B cell (primary cell): ENCODE results near the gene SPSB3. TPM values are rescaled to one million over a fixed set of nuclear protein-coding genes. Genes with fewer than 3 reads are reported as not detected.

ENCODE experiments used
- ATAC-seq: fragments of 200-7000 bp; cut with Tn5 transposase; one replicate; pipeline ENCODE4 v1.10.0; 2021; ENCODE audit warnings: low read depth, mild to moderate bottlenecking, moderate number of reproducible peaks, moderate library complexity
- CTCF ChIA-PET: fragments of 350-600 bp; sonication (Branson Sonifier 250); formaldehyde crosslinking; loops from one replicate; lab custom pipeline; 2021; ENCODE audit warnings: antibody characterized with exemption, inconsistent platforms; lab: Charles Lee
- POLR2A ChIA-PET: fragments of 350-600 bp; sonication (Branson Sonifier 250); formaldehyde crosslinking; loops from one replicate; lab custom pipeline; 2021; ENCODE audit warnings: antibody characterized with exemption; lab: Charles Lee
- DNase-seq: peaks from one replicate; pipeline ENCODE4 v3.0.0; 2013
- H2AFZ ChIP-seq: 2 replicates; pipeline ENCODE4 v1.6.1; 2012; ENCODE audit warnings: mild to moderate bottlenecking, low read depth, low read length; ENCODE audit not compliant: insufficient read depth, poor library complexity, severe bottlenecking
- H3K27ac ChIP-seq, 2 donors: 1 replicate in 1 of 2; 2 replicates in 1 of 2; pipeline ENCODE4 v1.5.1; 2012 to 2013; ENCODE audit warnings: low read length in 2 of 2, mild to moderate bottlenecking in 2 of 2, moderate library complexity in 1 of 2
- H3K27me3 ChIP-seq, 4 experiments: fragments of 200-600 bp in 1 of 4; sonication (generic) in 1 of 4; replicated peaks in 1 of 4; 1 replicate in 2 of 4; 2 replicates in 2 of 4; pipeline versions ENCODE4 v1.6.1 to v1.7.0; 2013 to 2016; ENCODE audit warnings: low read length in 3 of 4, mild to moderate bottlenecking in 2 of 4, mixed read lengths in 1 of 4, moderate library complexity in 1 of 4; ENCODE audit not compliant: insufficient read depth in 4 of 4, control insufficient read depth in 3 of 4; ENCODE audit errors: control extremely low read depth in 1 of 4
- H3K36me3 ChIP-seq, 2 experiments: replicated peaks in 1 of 2; 1 replicate in 1 of 2; 2 replicates in 1 of 2; pipeline versions ENCODE4 v1.6.1 to v1.7.1; 2013; ENCODE audit warnings: low read length in 1 of 2; ENCODE audit not compliant: insufficient read depth in 2 of 2, control insufficient read depth in 1 of 2; ENCODE audit errors: control extremely low read depth in 1 of 2, extremely low read depth in 1 of 2
- H3K4me1 ChIP-seq, 2 donors: fragments of 200-600 bp in 1 of 2; sonication (generic) in 1 of 2; 1 replicate in 1 of 2; 2 replicates in 1 of 2; pipeline versions ENCODE4 v1.5.1 to v1.6.1; 2013 to 2017; ENCODE audit warnings: low read length in 2 of 2; ENCODE audit not compliant: control insufficient read depth in 2 of 2, insufficient read depth in 2 of 2
- H3K4me2 ChIP-seq: replicated peaks from 2 replicates; pipeline ENCODE3; 2012; ENCODE audit warnings: mild to moderate bottlenecking, low read depth, low read length; ENCODE audit not compliant: poor library complexity, severe bottlenecking
- H3K4me3 ChIP-seq, 5 experiments: fragments of 200-600 bp in 1 of 5; sonication (generic) in 1 of 5; 1 replicate in 3 of 5; 2 replicates in 2 of 5; pipeline versions ENCODE4 v1.5.1 to v1.7.0; 2011 to 2016; ENCODE audit warnings: low read length in 4 of 5, mild to moderate bottlenecking in 4 of 5, low read depth in 2 of 5, control low read depth in 1 of 5, moderate library complexity in 1 of 5; ENCODE audit not compliant: insufficient read depth in 1 of 5; ENCODE audit errors: control extremely low read depth in 1 of 5, extremely low read depth in 1 of 5
- H3K79me2 ChIP-seq: fragments of 200-600 bp; sonication (generic); one replicate; pipeline ENCODE4 v1.6.0; 2016; ENCODE audit warnings: low read length; ENCODE audit not compliant: control insufficient read depth, insufficient read depth
- H3K9ac ChIP-seq: fragments of 200-600 bp; sonication (generic); 2 replicates; pipeline ENCODE4 v1.6.1; 2017; ENCODE audit warnings: mild to moderate bottlenecking, low read length, moderate library complexity
- H3K9me3 ChIP-seq, 3 donors: one replicate each; pipeline versions ENCODE4 v1.6.1 to v1.7.1; 2013; ENCODE audit warnings: low read length in 2 of 3; ENCODE audit not compliant: control insufficient read depth in 2 of 3, insufficient read depth in 1 of 3; ENCODE audit errors: control extremely low read depth in 1 of 3
- H4K20me1 ChIP-seq: 2 replicates; pipeline ENCODE4 v1.6.0; 2012; ENCODE audit warnings: mild to moderate bottlenecking, low read length; ENCODE audit not compliant: insufficient read depth, control insufficient read depth, poor library complexity, severe bottlenecking
- H3K27ac Mint-ChIP-seq: one replicate; pipeline ENCODE4 v1.8.0; 2021; ENCODE audit warnings: mixed read lengths
- H3K27me3 Mint-ChIP-seq: one replicate; pipeline ENCODE4 v1.8.0; 2021; ENCODE audit warnings: mixed read lengths
- H3K4me1 Mint-ChIP-seq: one replicate; pipeline ENCODE4 v1.8.0; 2021; ENCODE audit warnings: mixed read lengths
- H3K4me3 Mint-ChIP-seq: one replicate; pipeline ENCODE4 v1.8.0; 2021; ENCODE audit warnings: mixed read lengths
- H3K9me3 Mint-ChIP-seq: one replicate; pipeline ENCODE4 v1.8.0; 2022; ENCODE audit warnings: mixed read lengths; ENCODE audit not compliant: insufficient read depth
- EZH2 ChIP-seq: IDR thresholded peaks from 2 replicates; pipeline ENCODE4 v1.6.1; 2012; ENCODE audit warnings: borderline replicate concordance, low read depth, mild to moderate bottlenecking, moderate library complexity, low read length; ENCODE audit not compliant: insufficient read depth, poor library complexity, severe bottlenecking
- WGBS: methylation state at CpG from one replicate; pipeline ENCODE4 v1.1.5; 2013; ENCODE audit warnings: missing lambda C conversion rate; ENCODE audit not compliant: insufficient coverage; 5-methylcytosine and 5-hydroxymethylcytosine counted together
- intact Hi-C: fragments of 100-400 bp; cut with micrococcal nuclease; formaldehyde crosslinking; loops from one replicate; pipeline ENCODE4 v1.10.0; 2022
- polyA plus RNA-seq: library from polyadenylated mRNA; depleted of rRNA; stranded (reverse); fragments of >200 nt; gene quantifications from 2 replicates; pipeline ENCODE4 v1.2.3, GENCODE V29; 2012
- total RNA-seq, 2 donors: library from RNA; stranded (reverse); fragments of 120-200 nt in 1 of 2; gene quantifications; 1 replicate in 1 of 2; 2 replicates in 1 of 2; pipeline versions ENCODE4 v1.2.3 to v1.2.4, GENCODE V29; 2013 to 2022
- TF ChIP-seq, protein P1 (sequence below): fragments of 200-600 bp; IDR thresholded peaks from one replicate; pipeline ENCODE4 v1.8.0; 2022; ENCODE audit warnings: antibody characterized with exemption, mild to moderate bottlenecking

The SPSB3 gene
- total and polyA plus RNA-seq, 2 donors (not counting 1 experiment from before 2014, with no cell fraction given) = 91.2 to 264 TPM

DNA sequence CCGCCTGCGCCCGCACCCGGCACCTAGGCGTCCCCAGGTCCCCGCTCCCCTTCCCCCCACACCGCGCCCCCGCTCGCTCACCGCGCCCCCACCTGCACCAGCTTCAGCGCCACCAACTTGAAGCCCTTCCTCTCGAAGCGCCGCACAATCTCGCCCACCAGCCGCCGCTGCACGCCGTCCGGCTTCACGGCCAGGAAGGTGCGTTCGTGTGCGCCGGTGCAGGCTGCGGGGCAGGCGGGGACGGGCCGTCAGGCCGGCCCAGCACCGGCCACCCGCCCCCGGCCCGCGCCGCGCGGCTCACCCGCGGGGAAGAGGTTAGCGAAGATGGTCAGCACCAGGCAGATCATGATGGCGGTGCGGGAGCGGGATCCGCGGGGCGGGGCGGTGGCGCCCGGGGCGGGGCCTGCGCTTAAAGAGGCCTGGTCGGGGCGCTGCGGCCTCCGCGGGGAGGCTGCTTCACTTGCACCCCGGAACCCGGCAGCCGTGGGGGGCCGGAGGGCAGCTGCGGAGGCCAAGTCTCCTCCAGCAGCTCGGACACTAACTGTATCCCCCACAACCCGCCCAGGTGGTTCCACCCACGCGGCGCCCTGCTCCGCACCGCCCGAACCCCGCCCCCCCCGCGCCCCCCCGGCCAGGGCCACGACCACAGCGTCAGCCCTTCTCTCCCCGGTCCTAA is 11.0 kb downstream of the SPSB3 start, which contains the start of gene NME3:
Gene NME3 (minus strand): TSS at position 356 of the 676 bp plus-strand sequence. CDS start 9 bp downstream, at position 347.
- Histone ChIP-seq H3K79me2 (peaks cover 29% of the 10 kb centered on the region), H3K4me2 (peak within 1 kb of the TSS; percentile 99), H2AFZ (peak within 1 kb of the TSS; percentile 81), H3K36me3 (peaks cover 0 to 30% of the 10 kb centered on the region in 2 experiments), H3K9ac (peak within 1 kb of the TSS; percentile 84), H4K20me1 (peaks cover 50% of the 10 kb centered on the region), H3K27me3 (no peaks in the 10 kb centered on the region), H3K27ac (peak within 1 kb of the TSS; percentile 38 to 90), H3K9me3 (no peaks in the 10 kb centered on the region), H3K4me1 (peaks cover 22 to 32% of the 10 kb centered on the region in 2 donors), H3K4me3 (peak within 1 kb of the TSS; percentile 53 to 87 (median 82))
- H3K4me1 Mint-ChIP-seq = peaks cover 24% of the 10 kb centered on the region
- ChIA-PET POLR2A (interaction anchor here (1.4 to 4.4 kb wide), 3 partner anchors 11 to 350 kb away, joined by 3 to 27 read pairs (median 14); partner anchors contain the start of genes MAPK8IP3, NUBP2 and SPSB3), CTCF (interaction anchor here (1.0 to 3.2 kb wide), 3 partner anchors 11 to 65 kb away, joined by 4 to 15 read pairs (median 8); partner anchors contain the start of genes MAPK8IP3, NUBP2 and SPSB3)
- ATAC-seq = peak; percentile 53
- intact Hi-C loops = loop anchor here (1.0 to 5.0 kb wide), 3 partner anchors 93 to 359 kb away; partner anchors contain the start of genes JPT2 and UNKL
- H3K9me3 Mint-ChIP-seq = no peaks in the 10 kb centered on the region
- WGBS = under 1% methylated on average over 70 of the region's 79 CpGs
- TF ChIP-seq, protein P1, sequence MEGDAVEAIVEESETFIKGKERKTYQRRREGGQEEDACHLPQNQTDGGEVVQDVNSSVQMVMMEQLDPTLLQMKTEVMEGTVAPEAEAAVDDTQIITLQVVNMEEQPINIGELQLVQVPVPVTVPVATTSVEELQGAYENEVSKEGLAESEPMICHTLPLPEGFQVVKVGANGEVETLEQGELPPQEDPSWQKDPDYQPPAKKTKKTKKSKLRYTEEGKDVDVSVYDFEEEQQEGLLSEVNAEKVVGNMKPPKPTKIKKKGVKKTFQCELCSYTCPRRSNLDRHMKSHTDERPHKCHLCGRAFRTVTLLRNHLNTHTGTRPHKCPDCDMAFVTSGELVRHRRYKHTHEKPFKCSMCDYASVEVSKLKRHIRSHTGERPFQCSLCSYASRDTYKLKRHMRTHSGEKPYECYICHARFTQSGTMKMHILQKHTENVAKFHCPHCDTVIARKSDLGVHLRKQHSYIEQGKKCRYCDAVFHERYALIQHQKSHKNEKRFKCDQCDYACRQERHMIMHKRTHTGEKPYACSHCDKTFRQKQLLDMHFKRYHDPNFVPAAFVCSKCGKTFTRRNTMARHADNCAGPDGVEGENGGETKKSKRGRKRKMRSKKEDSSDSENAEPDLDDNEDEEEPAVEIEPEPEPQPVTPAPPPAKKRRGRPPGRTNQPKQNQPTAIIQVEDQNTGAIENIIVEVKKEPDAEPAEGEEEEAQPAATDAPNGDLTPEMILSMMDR = no peak
- no peak for TF ChIP-seq EZH2
- DNase-seq = peak; percentile 82
- H3K27ac Mint-ChIP-seq = peak within 1 kb of the TSS; percentile 97
- peak within 1 kb of the TSS; percentile 95 for H3K4me3 Mint-ChIP-seq
- H3K27me3 Mint-ChIP-seq = no peaks in the 10 kb centered on the region
